A549 (cell line): ENCODE data around the gene TNS1. TPM values are rescaled to one million over a fixed set of nuclear protein-coding genes. Genes with fewer than 3 reads are reported as not detected.

ENCODE experiments used
- ATAC-seq, 2 experiments: fragments of 200-7000 bp in 1 of 2; fragments of >200 bp in 1 of 2; cut with Nextera tagmentation in 1 of 2; cut with Tn5 transposase in 1 of 2; 3 replicates each; pipeline versions ENCODE4 v1.8.0 to v1.9.1; 2018 to 2020; ENCODE audit warnings: mild to moderate bottlenecking in 1 of 2, moderate library complexity in 1 of 2
- CTCF ChIA-PET: fragments of 300-600 bp; sonication (Branson Sonifier 250); formaldehyde crosslinking; extraction: SDS; loops from one replicate; lab custom pipeline; 2021; ENCODE audit warnings: antibody characterized with exemption, inconsistent platforms; lab: Yijun Ruan, JAX
- POLR2A ChIA-PET: fragments of 350-600 bp; formaldehyde crosslinking; extraction: SDS; loops from one replicate; lab custom pipeline; 2021; ENCODE audit warnings: antibody characterized with exemption, inconsistent platforms; lab: Yijun Ruan, JAX
- DNase-seq, 2 experiments: peaks; one replicate each; pipeline versions ENCODE4 v3.0.0 to v3.0.0-alpha.2; 2011 to 2016; ENCODE audit warnings: low read depth in 1 of 2, low spot score in 1 of 2
- FAIRE-seq: peaks from 2 replicates; lab custom pipeline; 2011; peaks lifted over from hg19 to GRCh38; lab: Jason Lieb, UNC
- H3K27ac ChIP-seq, 2 experiments: fragments of >200 bp; sonication (Bioruptor Twin); formaldehyde crosslinking; 3 replicates each; pipeline ENCODE4 v1.5.1; 2016 to 2017
- H3K4me1 ChIP-seq: fragments of >200 bp; sonication (Bioruptor Twin); formaldehyde crosslinking; 3 replicates; pipeline ENCODE4 v1.6.1; 2016
- H3K4me2 ChIP-seq: fragments of >200 bp; sonication (Bioruptor Twin); formaldehyde crosslinking; 3 replicates; pipeline ENCODE4 v1.6.1; 2016
- H3K4me3 ChIP-seq: fragments of >200 bp; sonication (Bioruptor Twin); formaldehyde crosslinking; 3 replicates; pipeline ENCODE4 v1.5.1; 2016
- H3K9me3 ChIP-seq: fragments of >200 bp; sonication (Bioruptor Twin); formaldehyde crosslinking; 3 replicates; pipeline ENCODE4 v1.6.1; 2016
- ATOH8 ChIP-seq: fragments of 250-450 bp; sonication (Bioruptor Pico); IDR thresholded peaks from 2 replicates; pipeline ENCODE4 v1.5.0; 2020; ENCODE audit warnings: low read depth, mild to moderate bottlenecking, moderate library complexity
- BCL3 ChIP-seq: fragments of >200 bp; sonication (Bioruptor Twin); formaldehyde crosslinking; IDR thresholded peaks from 3 replicates; pipeline ENCODE4 v1.6.1; 2016
- BHLHE40 ChIP-seq: IDR thresholded peaks from 2 replicates; pipeline ENCODE4 v1.6.1; 2012; ENCODE audit warnings: low read depth, low read length, inconsistent platforms
- CBX2 ChIP-seq: fragments of 200-600 bp; sonication (generic); IDR thresholded peaks from 2 replicates; pipeline ENCODE4 v1.6.1; 2016; ENCODE audit warnings: low read depth, mild to moderate bottlenecking, borderline replicate concordance
- CHD2 ChIP-seq: fragments of 150-350 bp; IDR thresholded peaks from 2 replicates; pipeline ENCODE4 v1.6.1; 2014; ENCODE audit warnings: low read length; ENCODE audit not compliant: partially characterized antibody
- CTCF ChIP-seq: fragments of >200 bp; sonication (Bioruptor Twin); formaldehyde crosslinking; IDR thresholded peaks from 3 replicates; pipeline ENCODE4 v1.5.1; 2016
- FOSL2 ChIP-seq, 2 experiments: fragments of 450-650 bp in 1 of 2; fragments of >200 bp in 1 of 2; sonication (Bioruptor Twin) in 1 of 2; formaldehyde crosslinking; IDR thresholded peaks; 2 replicates each; pipeline versions ENCODE4 v1.5.0 to v1.6.1; 2016 to 2020; ENCODE audit warnings: mild to moderate bottlenecking in 1 of 2, moderate library complexity in 1 of 2
- HDAC2 ChIP-seq: fragments of 200-600 bp; sonication (generic); IDR thresholded peaks from 2 replicates; pipeline ENCODE4 v1.6.1; 2016
- HES2 ChIP-seq: fragments of >200 bp; sonication (Bioruptor Twin); formaldehyde crosslinking; IDR thresholded peaks from 2 replicates; pipeline ENCODE4 v1.6.1; 2016
- HEYL ChIP-seq: fragments of 250-450 bp; sonication (Bioruptor Pico); IDR thresholded peaks from 2 replicates; pipeline ENCODE4 v1.8.0; 2021; ENCODE audit warnings: mild to moderate bottlenecking, moderate library complexity
- HMGXB4 ChIP-seq: fragments of 250-450 bp; sonication (Bioruptor Pico); IDR thresholded peaks from 2 replicates; pipeline ENCODE4 v1.5.0; 2021; ENCODE audit warnings: mild to moderate bottlenecking, moderate library complexity, borderline replicate concordance
- JUN ChIP-seq, 2 experiments: fragments of >200 bp; sonication (Bioruptor Twin); formaldehyde crosslinking; IDR thresholded peaks; 2 replicates in 1 of 2; 3 replicates in 1 of 2; pipeline ENCODE4 v1.6.1; 2016 to 2017
- KDM1A ChIP-seq: fragments of 200-600 bp; sonication (generic); IDR thresholded peaks from 2 replicates; pipeline ENCODE4 v1.6.1; 2016; ENCODE audit warnings: low read depth, mild to moderate bottlenecking
- KDM5A ChIP-seq: fragments of 200-600 bp; sonication (generic); IDR thresholded peaks from 2 replicates; pipeline ENCODE4 v1.6.1; 2016; ENCODE audit warnings: antibody characterized with exemption, mild to moderate bottlenecking
- MAFK ChIP-seq: fragments of 450-650 bp; IDR thresholded peaks from 2 replicates; pipeline ENCODE4 v1.6.1; 2014; ENCODE audit not compliant: partially characterized antibody
- MYC ChIP-seq: IDR thresholded peaks from 2 replicates; pipeline ENCODE4 v1.6.1; 2012; ENCODE audit warnings: mild to moderate bottlenecking, inconsistent platforms, low read length, improper control_type of control experiment, borderline replicate concordance
- NFE2L2 ChIP-seq: fragments of 150-350 bp; conservative IDR thresholded peaks from 2 replicates; pipeline ENCODE4 v1.6.1; 2014; ENCODE audit warnings: low read length
- NR3C1 ChIP-seq: fragments of >200 bp; sonication (Bioruptor Twin); formaldehyde crosslinking; IDR thresholded peaks from 3 replicates; pipeline ENCODE4 v1.6.1; 2017
- PBX3 ChIP-seq: IDR thresholded peaks from 2 replicates; pipeline ENCODE4 v1.6.1; 2012
- RCOR1 ChIP-seq: fragments of 150-350 bp; IDR thresholded peaks from 2 replicates; pipeline ENCODE4 v1.6.1; 2014; ENCODE audit warnings: antibody characterized with exemption, low read length, low read depth
- TP53 ChIP-seq: fragments of 250-450 bp; sonication (Bioruptor Pico); IDR thresholded peaks from 2 replicates; pipeline ENCODE4 v1.5.0; 2021; ENCODE audit warnings: mild to moderate bottlenecking, moderate library complexity
- ZC3H11A ChIP-seq: fragments of 450-650 bp; IDR thresholded peaks from 2 replicates; pipeline ENCODE4 v1.6.1; 2014; ENCODE audit warnings: antibody characterized with exemption, mild to moderate bottlenecking
- ZSCAN20 ChIP-seq: fragments of 250-450 bp; sonication (Bioruptor Pico); IDR thresholded peaks from 2 replicates; pipeline ENCODE4 v1.8.0; 2022; ENCODE audit warnings: mild to moderate bottlenecking, moderate library complexity
- WGBS: methylation state at CpG from one replicate; pipeline ENCODE4 v1.1.6; 2017; ENCODE audit errors: missing lambda C conversion rate; 5-methylcytosine and 5-hydroxymethylcytosine counted together
- polyA minus RNA-seq: library from RNA; depleted of rRNA, polyadenylated mRNA; stranded (reverse); fragments of >200 nt; gene quantifications from 2 replicates; pipeline ENCODE4 v1.2.3, GENCODE V29; 2011; rRNA and poly(A)+ RNA removed
- polyA plus RNA-seq, 4 experiments: library from polyadenylated mRNA; depleted of rRNA in 3 of 4; stranded (reverse); fragments of >200 nt; fragmentation: RNase III in 1 of 4; extraction: RNeasy Plus Mini Kit Qiagen cat#74134 plus additional on column Dnase treatment in 1 of 4; gene quantifications; 2 replicates in 3 of 4; 3 replicates in 1 of 4; pipeline ENCODE4 v1.2.3, GENCODE V29; 2011 to 2017

Gene TNS1
- polyA plus RNA-seq (2011; rRNA removed), result 4.9 and 9.5 TPM in 2 replicates
- polyA plus RNA-seq (2012; cell fraction: cytosol; rRNA removed), result 1.6 and 2.9 TPM in 2 replicates
- polyA plus RNA-seq (2012; cell fraction: nucleus; rRNA removed), result 7.3 and 9.9 TPM in 2 replicates
- polyA plus RNA-seq (2017; fragmentation: RNase III; extraction: RNeasy Plus Mini Kit Qiagen cat#74134 plus additional on column Dnase treatment), result 7.7 to 11.4 TPM (median 10.6 TPM) in 3 replicates
- polyA minus RNA-seq, result 27.8 and 32.4 TPM in 2 replicates

- POLR2A ChIA-PET, result no interaction called here
- peak within 1 kb of the TSS; percentile 74 to 91 for H3K27ac ChIP-seq
- peaks cover 69% of the 10 kb centered on the region for H3K4me1 ChIP-seq
- CTCF ChIA-PET, result interaction anchor here (0.7 to 2.1 kb wide), 3 partner anchors 9 to 217 kb away, joined by 3 to 8 read pairs (median 4); no protein-coding TSS in a partner anchor
- H3K4me3 ChIP-seq, result no peak within 1 kb of the TSS
- no peak for FAIRE-seq
- ATAC-seq, result no peak
- H3K9me3 ChIP-seq, result no peaks in the 10 kb centered on the region
- TF ChIP-seq CTCF (no peak), HEYL (CRISPR knock-in tag) (no peak), HES2 (no peak), ATOH8 (no peak), PBX3 (no peak), TP53 (no peak), KDM1A (no peak), ZSCAN20 (CRISPR knock-in tag) (no peak), HMGXB4 (CRISPR knock-in tag) (no peak), BCL3 (no peak), BHLHE40 (no peak), NFE2L2 (no peak), MAFK (no peak)
- DNase-seq, result no peak
- H3K4me2 ChIP-seq, result peak within 1 kb of the TSS; percentile 47
- WGBS, result 90% methylated on average over 12 of the region's 13 CpGs
Observed at GRCh38 chr2:218002845-218003180, at the start of gene TNS1. Gene TNS1 (minus strand): TSS chr2:218002995. CDS start chr2:218002872, 123 bp downstream.

GRCh38 chr2:218051903-218052302 lies 49.1 kb upstream of the TNS1 start:
- WGBS, result 60% methylated on average over 3 of the region's 3 CpGs
- ATAC-seq (no peak), FAIRE-seq (no peak), DNase-seq (no peak)
- Histone ChIP-seq H3K4me1 (no peaks in the 10 kb centered on the region), H3K4me2 (no peak overlapping the region), H3K4me3 (no peak overlapping the region), H3K27ac (no peak overlapping the region), H3K9me3 (no peaks in the 10 kb centered on the region)
- POLR2A ChIA-PET, result no interaction called here
- CTCF ChIA-PET, result no interaction called here
- TF ChIP-seq NR3C1, result no peak
- no peak for TF ChIP-seq RCOR1
- no peak for TF ChIP-seq MYC
- no peak for TF ChIP-seq KDM1A
- TF ChIP-seq JUN (IDR thresholded peaks at IDR 0.05), result no peak
- no peak for TF ChIP-seq NFE2L2
- TF ChIP-seq CBX2, result no peak
- TF ChIP-seq ZC3H11A, result no peak
- TF ChIP-seq MAFK, result no peak
- no peak for TF ChIP-seq KDM5A
- TF ChIP-seq HDAC2, result no peak
- TF ChIP-seq CHD2, result no peak
- TF ChIP-seq FOSL2 (IDR thresholded peaks at IDR 0.05), result no peak
- no peak for TF ChIP-seq FOSL2 (CRISPR knock-in tag; IDR thresholded peaks at IDR 0.05)
